ENCODE data around the gene FAR2.

- TF ChIP-seq CTCF (conservative IDR thresholded peaks at IDR 0.05 in 1 of 2, IDR thresholded peaks at IDR 0.05 in 1 of 2; ENCODE audit: low read depth in 1 of 2, low read length in 2 of 2) (no peak), EZH2 (IDR thresholded peaks at IDR 0.05; ENCODE audit: low read length, missing control alignments) (no peak)
Observed at GRCh38 chr12:29163146-29163545, 14.1 kb downstream of the FAR2 start.

Measured in fibroblast of lung (primary cell).